ENCODE results near the gene SIAH1.
A peak's percentile ranks its signal among the peaks of the same experiment; 100 is the strongest.
"Not testable (repeated sequence)": the region's sequence is repeated elsewhere in the genome, so short reads cannot be mapped to it uniquely, and the experiment has no call there.

Gene SIAH1

GRCh38 chr16:48393485-48394354, 8.5 kb upstream of the SIAH1 start:
- DNase-seq = peak in 3 of 4 experiments; percentile 22 to 45 (median 31)

GRCh38 chr16:48392407-48392806, 7.2 kb upstream of the SIAH1 start:
- no peak for DNase-seq

GRCh38 chr16:48386559-48387312, 1.5 kb upstream of the SIAH1 start:
- no peak for DNase-seq

GRCh38 chr16:48384520-48385252, 527 bp downstream of the SIAH1 start:
- DNase-seq = peak; percentile 58 to 89 (median 78)

- peak in 3 of 4 experiments; percentile 24 to 35 (median 35) for DNase-seq
These were observed 1.2 kb downstream of the SIAH1 start for GRCh38 chr16:48383877-48384519.

- peak in 1 of 4 experiments; percentile 31 for DNase-seq
These were observed 2.0 kb downstream of the SIAH1 start for GRCh38 chr16:48383009-48383876.

GRCh38 chr16:48382131-48382530, 3.1 kb downstream of the SIAH1 start:
- no peak for DNase-seq

- DNase-seq = no peak
These were observed 4.0 kb downstream of the SIAH1 start for GRCh38 chr16:48381201-48381600.

- peak; percentile 39 to 86 (median 63) for DNase-seq
These were observed 6.4 kb downstream of the SIAH1 start for GRCh38 chr16:48378836-48379235.

GRCh38 chr16:48378276-48378675, 6.9 kb downstream of the SIAH1 start:
- DNase-seq = no peak

- DNase-seq = not testable (repeated sequence)
These were observed 7.9 kb downstream of the SIAH1 start for GRCh38 chr16:48377301-48377700.

GRCh38 chr16:48374255-48374654, 11.0 kb downstream of the SIAH1 start:
- DNase-seq = no peak

- peak in 3 of 4 experiments; percentile 27 to 66 (median 66) for DNase-seq
These were observed 11.8 kb downstream of the SIAH1 start for GRCh38 chr16:48373258-48374029.

GRCh38 chr16:48372744-48373143, 12.5 kb downstream of the SIAH1 start:
- no peak for DNase-seq

GRCh38 chr16:48371393-48371780, 13.8 kb downstream of the SIAH1 start:
- DNase-seq = no peak

- not testable (repeated sequence) for DNase-seq
These were observed 14.4 kb downstream of the SIAH1 start for GRCh38 chr16:48370668-48371392.

GRCh38 chr16:48370229-48370628, 15.0 kb downstream of the SIAH1 start:
- no peak for DNase-seq

- no peak for DNase-seq
These were observed 15.4 kb downstream of the SIAH1 start for GRCh38 chr16:48369765-48370164.

- no peak for DNase-seq
These were observed 17.7 kb downstream of the SIAH1 start for GRCh38 chr16:48367441-48368049.

All from suppressor macrophage (primary cell).